Ascending aorta (tissue), 2 donors: Measurements from ENCODE around the gene FAM25G. TPM values are rescaled to one million over a fixed set of nuclear protein-coding genes. Genes with fewer than 3 reads are reported as not detected.
"Not testable (repeated sequence)": the region's sequence is repeated elsewhere in the genome, so short reads cannot be mapped to it uniquely, and the experiment has no call there.

Source experiments
- DNase-seq, 2 donors: peaks; one replicate each; pipeline ENCODE4 v3.0.0-alpha.2; 2019; ENCODE audit warnings: low spot score in 2 of 2
- H3K27ac ChIP-seq, 2 donors: fragments of 200-600 bp; sonication (generic); one replicate each; pipeline ENCODE4 v1.5.1; 2016 to 2017; ENCODE audit warnings: mild to moderate bottlenecking in 1 of 2
- H3K27me3 ChIP-seq: fragments of 200-600 bp; sonication (generic); one replicate; pipeline ENCODE4 v1.5.1; 2017
- H3K36me3 ChIP-seq, 2 donors: fragments of 200-600 bp; sonication (generic); one replicate each; pipeline ENCODE4 v1.5.1; 2016
- H3K4me1 ChIP-seq, 2 donors: fragments of 200-600 bp; sonication (generic); one replicate each; pipeline ENCODE4 v1.5.1; 2016 to 2017; ENCODE audit warnings: mild to moderate bottlenecking in 1 of 2
- H3K4me3 ChIP-seq, 2 donors: fragments of 200-600 bp; sonication (generic); one replicate each; pipeline ENCODE4 v1.5.1; 2016 to 2017; ENCODE audit warnings: mild to moderate bottlenecking in 1 of 2
- H3K9me3 ChIP-seq, 2 donors: fragments of 200-600 bp; sonication (generic); one replicate each; pipeline ENCODE4 v1.5.1; 2016
- CTCF ChIP-seq, 3 experiments: fragments of 200-600 bp in 2 of 3; fragments of 450-650 bp in 1 of 3; sonication (generic) in 2 of 3; IDR thresholded peaks; one replicate each; pipeline ENCODE4 v1.5.1; 2016 to 2019; ENCODE audit warnings: antibody characterized with exemption in 3 of 3, mild to moderate bottlenecking in 1 of 3, moderate library complexity in 1 of 3
- intact Hi-C: fragments of 100-400 bp; cut with DNase I; formaldehyde crosslinking; loops from one replicate; pipeline ENCODE4 v1.15.1; 2023
- total RNA-seq: library from RNA; depleted of rRNA; stranded (reverse); fragments of >200 nt; gene quantifications from one replicate; pipeline ENCODE4 v1.1.0, GENCODE V29; 2016

The FAM25G gene
- total RNA-seq, 1 donor from 2014 or later, result not detected

GRCh38 chr10:47458466-47459154 is 32.9 kb downstream of the FAM25G start:
- H3K36me3 ChIP-seq, result no peaks in the 10 kb centered on the region
- H3K27ac ChIP-seq, result no peak overlapping the region
- no peak for TF ChIP-seq CTCF (IDR thresholded peaks at IDR 0.05)
- intact Hi-C loops, result no loop called here
- no peaks in the 10 kb centered on the region for H3K9me3 ChIP-seq
- no peaks in the 10 kb centered on the region for H3K4me1 ChIP-seq
- no peak for DNase-seq
- no peaks in the 10 kb centered on the region for H3K27me3 ChIP-seq
- no peak overlapping the region for H3K4me3 ChIP-seq

GRCh38 chr10:47457826-47458225 is 33.7 kb downstream of the FAM25G start:
- no peak for DNase-seq
- no peaks in the 10 kb centered on the region for H3K36me3 ChIP-seq
- no peaks in the 10 kb centered on the region for H3K9me3 ChIP-seq
- H3K27me3 ChIP-seq, result no peaks in the 10 kb centered on the region
- TF ChIP-seq CTCF (IDR thresholded peaks at IDR 0.05), result no peak
- no peaks in the 10 kb centered on the region for H3K4me1 ChIP-seq
- H3K27ac ChIP-seq, result no peak overlapping the region
- intact Hi-C loops, result no loop called here
- no peak overlapping the region for H3K4me3 ChIP-seq

GRCh38 chr10:47457528-47457820 is 34.0 kb downstream of the FAM25G start:
- Histone ChIP-seq H3K27ac (no peak overlapping the region), H3K4me3 (no peak overlapping the region), H3K9me3 (no peaks in the 10 kb centered on the region), H3K36me3 (no peaks in the 10 kb centered on the region), H3K27me3 (no peaks in the 10 kb centered on the region), H3K4me1 (no peaks in the 10 kb centered on the region)
- TF ChIP-seq CTCF (IDR thresholded peaks at IDR 0.05), result no peak
- intact Hi-C loops, result no loop called here
- DNase-seq, result no peak

GRCh38 chr10:47456794-47457527 is 34.5 kb downstream of the FAM25G start:
- H3K4me1 ChIP-seq, result no peaks in the 10 kb centered on the region
- no peak for DNase-seq
- no peaks in the 10 kb centered on the region for H3K9me3 ChIP-seq
- no peak for TF ChIP-seq CTCF (IDR thresholded peaks at IDR 0.05)
- intact Hi-C loops, result no loop called here
- no peak overlapping the region for H3K27ac ChIP-seq
- H3K27me3 ChIP-seq, result no peaks in the 10 kb centered on the region
- no peak overlapping the region for H3K4me3 ChIP-seq
- H3K36me3 ChIP-seq, result no peaks in the 10 kb centered on the region

GRCh38 chr10:47456079-47456785 is 35.3 kb downstream of the FAM25G start:
- intact Hi-C loops, result no loop called here
- Histone ChIP-seq H3K4me3 (no peak overlapping the region), H3K4me1 (no peaks in the 10 kb centered on the region), H3K27me3 (no peaks in the 10 kb centered on the region), H3K36me3 (no peaks in the 10 kb centered on the region), H3K27ac (no peak overlapping the region), H3K9me3 (no peaks in the 10 kb centered on the region)
- no peak for DNase-seq
- TF ChIP-seq CTCF (IDR thresholded peaks at IDR 0.05), result no peak

GRCh38 chr10:47455350-47456078 is 36.0 kb downstream of the FAM25G start:
- H3K36me3 ChIP-seq, H3K4me1 ChIP-seq, H3K27ac ChIP-seq, DNase-seq, intact Hi-C loops, H3K9me3 ChIP-seq, H3K4me3 ChIP-seq, H3K27me3 ChIP-seq: not testable (repeated sequence)
